HG03378 (cell line): ENCODE measurements around the gene SPACA6.

ENCODE experiments used
- ATAC-seq: cut with Tn5 transposase; IDR thresholded peaks from one replicate; pipeline ENCODE4 v1.9.1; 2021; ENCODE audit warnings: mild to moderate bottlenecking, moderate library complexity; ENCODE audit not compliant: unreplicated experiment

SPACA6 gene

GRCh38 chr19:51688671-51689571, 4.2 kb upstream of the SPACA6 start:
- no peak for ATAC-seq

DNA sequence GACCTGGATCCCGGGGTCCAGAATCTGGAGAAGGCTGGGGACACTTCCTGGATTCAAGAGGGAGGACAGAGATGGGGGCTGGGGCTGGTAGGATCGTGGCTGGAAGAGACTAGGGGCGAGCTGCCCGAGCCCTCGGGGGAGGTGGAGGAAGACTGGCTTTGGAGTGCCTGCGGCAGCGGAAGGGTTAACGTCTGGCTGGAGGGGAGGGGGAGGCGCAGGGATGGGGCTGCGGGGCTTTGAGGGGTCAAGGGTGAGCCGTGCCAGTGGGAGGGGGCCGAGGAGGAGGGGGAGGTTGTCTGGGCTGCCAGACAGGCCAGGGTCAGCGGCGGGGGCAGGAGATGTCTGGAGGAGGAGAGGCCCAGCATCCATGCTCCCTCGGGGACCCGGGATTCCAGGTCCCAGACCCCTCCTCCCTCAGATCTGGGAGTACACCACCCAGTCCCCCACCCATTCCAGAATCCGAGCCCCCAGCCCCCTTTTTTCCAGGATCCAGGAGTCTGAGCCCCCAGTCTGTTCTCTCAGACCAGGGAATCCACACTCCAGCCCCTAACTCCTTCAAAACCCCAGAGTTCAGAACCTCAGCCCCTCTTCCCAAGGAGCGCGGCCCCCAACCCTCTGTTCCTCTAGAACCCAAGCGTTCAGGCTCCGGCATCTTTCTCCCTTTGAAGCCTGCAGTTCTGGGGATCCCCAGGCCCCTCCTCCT, 3.2 kb upstream of the SPACA6 start:
- ATAC-seq: no peak

DNA sequence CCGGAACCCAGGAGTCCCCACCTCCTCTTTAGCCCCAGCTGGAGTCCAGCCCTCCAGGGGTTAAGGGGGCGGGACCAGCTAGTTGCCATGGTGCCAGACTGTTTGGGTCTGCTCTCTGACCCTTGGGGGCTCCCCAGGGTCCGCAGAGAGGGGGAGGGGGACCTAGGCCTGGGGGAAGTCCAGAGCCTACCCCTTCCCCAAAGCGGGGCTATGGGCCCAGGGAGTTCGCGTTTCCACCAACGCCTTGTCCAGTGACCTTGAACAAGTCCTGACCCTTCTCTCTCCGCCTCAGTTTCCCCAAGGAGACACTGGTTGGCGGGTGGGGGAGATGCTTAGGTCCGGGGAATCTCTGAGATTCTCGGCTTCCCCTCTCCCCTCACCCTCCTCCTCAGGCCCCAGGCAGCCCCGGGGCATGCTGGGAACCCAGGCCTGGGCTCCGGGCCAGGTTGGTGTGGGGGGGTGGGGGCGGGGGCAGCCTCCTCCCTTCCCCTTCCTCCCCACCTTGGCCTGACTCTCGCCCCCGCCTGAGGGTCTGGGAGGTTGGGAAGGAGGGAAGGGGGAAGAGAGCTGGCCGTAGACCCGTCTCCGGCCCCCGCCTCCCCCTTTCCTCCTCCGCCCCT, 2.6 kb upstream of the SPACA6 start:
- ATAC-seq: no peak

- no peak for ATAC-seq
Observed at GRCh38 chr19:51691074-51691583, 2.0 kb upstream of the SPACA6 start.

GRCh38 chr19:51691584-51692428, 1.3 kb upstream of the SPACA6 start:
- ATAC-seq: no peak

- ATAC-seq: no peak
Observed at GRCh38 chr19:51692468-51692867, 662 bp upstream of the SPACA6 start.

- ATAC-seq: no peak
Observed at GRCh38 chr19:51693819-51694218, 689 bp downstream of the SPACA6 start.

DNA sequence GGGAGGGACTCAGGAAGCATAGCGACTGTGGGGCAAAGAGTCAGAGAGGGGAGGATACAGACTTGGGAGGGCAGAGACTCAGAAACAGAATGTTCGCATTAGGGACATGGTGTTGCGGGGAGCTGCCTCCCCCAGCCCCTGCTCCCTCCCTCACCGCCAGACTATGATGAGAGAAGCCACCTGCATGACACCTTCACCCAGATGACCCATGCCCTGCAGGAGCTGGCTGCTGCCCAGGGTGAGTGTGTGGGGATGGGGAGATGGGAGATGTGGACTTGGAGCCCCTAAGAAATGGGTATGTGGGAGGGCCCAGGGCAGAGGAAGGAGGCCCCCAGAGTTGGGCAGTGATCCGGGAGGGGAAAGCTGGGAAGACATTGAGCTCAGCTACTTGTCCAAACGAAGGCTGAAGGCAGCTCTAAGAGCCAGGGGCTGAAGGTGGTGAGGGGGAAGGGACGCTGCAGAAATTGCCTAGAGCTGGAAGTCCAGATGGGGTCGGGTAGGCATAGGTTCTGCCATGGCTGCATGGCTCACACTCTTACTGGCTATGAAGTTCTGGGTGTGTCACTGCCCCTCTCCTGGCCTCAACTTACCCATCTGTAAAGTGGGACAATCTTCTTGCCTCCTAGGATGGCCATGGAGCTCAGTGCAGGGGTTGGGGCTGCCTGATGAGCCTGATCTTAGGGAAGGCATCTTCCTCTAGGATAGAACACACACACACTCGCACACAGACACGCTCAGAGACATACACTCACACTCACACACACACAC, 1.4 kb downstream of the SPACA6 start:
- no peak for ATAC-seq

GRCh38 chr19:51695088-51695487, 2.0 kb downstream of the SPACA6 start:
- no peak for ATAC-seq

DNA sequence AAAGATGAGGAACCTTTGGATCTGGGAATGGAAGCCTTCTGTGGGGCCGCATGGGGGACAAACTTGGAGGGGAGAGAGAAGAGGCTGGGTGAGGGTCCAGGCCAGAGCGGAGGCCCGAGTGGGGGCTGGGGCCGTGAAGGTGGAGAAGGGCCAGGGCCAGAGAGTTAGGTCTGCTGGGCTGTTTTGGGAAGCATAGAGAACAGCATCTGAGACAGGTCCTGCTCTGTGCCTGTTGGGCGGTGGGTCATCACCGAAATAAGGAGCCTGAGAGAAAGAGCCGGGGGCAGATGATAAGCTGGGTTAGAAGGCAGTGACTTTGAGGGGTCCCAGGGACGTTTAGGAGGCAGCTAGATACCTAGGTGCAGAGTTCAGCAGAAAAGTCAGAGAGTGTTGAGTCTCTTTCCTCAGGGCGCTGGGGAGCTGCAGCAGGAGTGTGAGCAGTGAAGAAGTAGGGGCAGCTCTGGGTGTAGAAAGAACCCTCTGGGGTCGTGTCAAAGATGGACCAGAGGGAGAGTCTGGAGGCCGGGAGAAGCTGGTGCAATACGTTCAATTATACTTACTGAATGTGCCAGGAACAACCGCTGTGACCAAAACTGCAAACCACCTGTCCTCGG, 2.7 kb downstream of the SPACA6 start:
- no peak for ATAC-seq

- ATAC-seq: no peak
Observed at GRCh38 chr19:51696606-51697005, 3.5 kb downstream of the SPACA6 start.

DNA sequence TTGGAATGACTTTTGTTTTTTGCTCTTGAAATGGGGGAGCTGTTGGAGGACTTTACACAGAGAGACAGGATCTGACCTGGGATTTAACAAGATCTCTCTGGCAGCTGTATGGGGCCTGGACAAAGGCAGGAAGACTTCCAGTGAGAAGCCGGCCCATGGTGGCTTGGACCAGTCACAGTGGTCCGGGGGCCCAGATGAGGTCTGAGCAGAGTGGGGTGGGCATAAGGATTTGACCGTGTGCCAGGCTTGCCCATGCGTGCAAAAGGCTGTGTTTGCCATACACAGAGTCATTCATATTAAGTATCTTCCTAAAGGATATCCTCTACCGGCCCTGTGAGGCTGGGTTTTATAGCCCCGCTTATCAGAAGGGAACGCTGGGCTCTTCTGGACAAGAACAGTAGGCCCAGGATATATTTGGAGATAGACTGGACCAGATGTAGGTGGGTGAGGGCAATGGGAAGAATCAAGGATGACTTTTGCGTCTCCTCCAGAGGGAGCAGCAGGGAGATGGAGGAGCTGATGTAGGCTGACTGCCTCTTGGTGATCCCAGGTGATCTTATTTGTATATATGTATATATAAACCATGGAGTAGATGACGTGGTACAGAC, 4.1 kb downstream of the SPACA6 start:
- no peak for ATAC-seq

DNA sequence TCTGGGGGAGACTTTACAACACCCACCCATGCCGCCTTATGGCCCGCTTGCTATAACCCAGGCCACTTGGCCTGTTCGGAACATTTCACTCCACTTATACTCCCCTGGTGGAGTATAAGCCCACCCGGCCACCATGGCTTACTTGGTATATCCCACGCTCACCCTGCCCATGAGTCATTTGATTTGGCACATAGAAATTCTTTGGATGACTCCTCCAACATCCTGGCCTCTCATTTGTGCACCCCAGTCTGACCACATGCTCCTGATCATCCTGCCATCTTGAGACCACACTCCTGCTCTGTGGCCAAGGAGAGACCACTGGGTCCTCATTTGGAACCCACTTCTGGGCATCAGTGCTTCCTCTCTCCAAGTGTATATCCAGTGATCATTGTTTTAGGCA, 5.2 kb downstream of the SPACA6 start:
- no peak for ATAC-seq

- no peak for ATAC-seq
Observed at GRCh38 chr19:51699170-51699569, 6.0 kb downstream of the SPACA6 start.

DNA sequence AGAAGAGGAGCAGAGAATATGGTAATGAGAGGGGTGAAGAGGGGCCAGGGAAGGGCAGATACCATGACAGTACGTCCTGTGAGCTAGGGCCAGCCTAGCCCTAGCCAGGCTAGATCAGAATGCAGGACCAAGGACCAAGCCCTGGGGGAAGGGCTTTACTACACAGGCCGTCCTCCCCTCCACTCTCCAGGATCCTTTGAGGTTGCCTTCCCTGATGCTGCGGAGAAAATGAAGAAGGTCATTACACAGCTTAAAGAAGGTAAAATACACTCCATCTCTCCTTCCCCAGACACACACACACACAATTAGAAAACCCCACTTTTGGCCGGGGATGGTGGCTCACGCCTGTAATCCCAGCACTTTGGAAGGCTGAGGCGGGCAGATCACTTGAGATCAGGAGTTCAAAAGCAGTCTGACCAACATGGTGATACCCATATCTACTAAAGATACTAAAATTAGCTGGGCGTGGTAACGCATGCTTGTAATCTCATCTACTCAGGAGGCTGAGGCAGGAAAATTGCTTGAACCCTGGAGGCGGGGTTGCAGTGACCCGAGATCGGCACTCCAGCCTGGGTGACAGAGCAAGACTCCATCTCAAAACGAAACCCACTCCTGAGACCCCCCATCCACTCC, 8.5 kb downstream of the SPACA6 start:
- no peak for ATAC-seq

DNA sequence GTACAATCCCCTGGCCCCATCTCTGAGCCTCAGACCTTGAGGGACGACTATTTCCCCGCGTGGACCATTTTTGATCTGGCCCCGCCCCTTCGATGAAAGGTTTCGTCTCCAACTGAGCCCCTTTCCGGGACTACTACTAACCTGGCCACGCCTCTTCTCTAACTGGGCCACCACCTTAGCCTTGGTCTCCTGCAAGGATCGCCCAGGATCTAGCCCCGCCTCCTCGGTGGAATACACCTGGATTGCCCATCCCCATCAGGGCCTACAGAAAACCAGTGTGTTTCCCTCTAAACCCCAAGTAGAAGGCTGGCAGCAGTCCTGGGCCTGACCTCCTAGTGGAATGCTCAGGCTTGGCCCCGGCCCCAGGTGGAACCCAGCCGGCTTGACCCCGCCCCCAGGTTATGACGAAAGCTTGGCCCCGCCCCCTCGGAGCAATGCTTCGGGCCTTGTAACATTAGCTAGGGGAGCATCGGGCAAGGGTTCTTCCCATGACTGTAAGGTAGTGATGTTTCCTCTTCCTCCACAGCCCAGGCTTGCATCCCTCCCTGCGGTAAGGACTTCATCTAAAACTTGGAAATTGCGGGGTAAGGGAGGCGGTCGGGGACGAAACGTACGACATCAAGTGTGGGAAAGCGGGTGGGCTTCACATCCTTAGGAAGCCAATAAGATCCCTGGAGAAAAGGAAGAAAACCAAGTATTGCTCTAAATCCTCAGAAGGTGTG, 9.1 kb downstream of the SPACA6 start:
- ATAC-seq: no peak

- ATAC-seq: no peak
Observed at GRCh38 chr19:51702825-51703574, 9.9 kb downstream of the SPACA6 start.
